GM18868 (cell line): Measurements from ENCODE around the gene NCAM1.

Experiments used
- ATAC-seq: cut with Tn5 transposase; IDR thresholded peaks from one replicate; pipeline ENCODE4 v1.9.1; 2021; ENCODE audit warnings: mild to moderate bottlenecking, moderate library complexity; ENCODE audit not compliant: unreplicated experiment

Gene NCAM1

GRCh38 chr11:113247221-113247620 is 286.0 kb downstream of the NCAM1 start:
- no peak for ATAC-seq

GRCh38 chr11:113247966-113248365 is 286.7 kb downstream of the NCAM1 start:
- no peak for ATAC-seq

GRCh38 chr11:113248702-113249490 is 287.7 kb downstream of the NCAM1 start:
- no peak for ATAC-seq

- no peak for ATAC-seq
These were observed 288.2 kb downstream of the NCAM1 start for GRCh38 chr11:113249491-113249763.

- no peak for ATAC-seq
These were observed 288.6 kb downstream of the NCAM1 start for GRCh38 chr11:113249786-113250185.

GRCh38 chr11:113251281-113251680 is 290.1 kb downstream of the NCAM1 start:
- ATAC-seq, result no peak

- ATAC-seq, result no peak
These were observed 292.2 kb downstream of the NCAM1 start for GRCh38 chr11:113253406-113253805.

DNA sequence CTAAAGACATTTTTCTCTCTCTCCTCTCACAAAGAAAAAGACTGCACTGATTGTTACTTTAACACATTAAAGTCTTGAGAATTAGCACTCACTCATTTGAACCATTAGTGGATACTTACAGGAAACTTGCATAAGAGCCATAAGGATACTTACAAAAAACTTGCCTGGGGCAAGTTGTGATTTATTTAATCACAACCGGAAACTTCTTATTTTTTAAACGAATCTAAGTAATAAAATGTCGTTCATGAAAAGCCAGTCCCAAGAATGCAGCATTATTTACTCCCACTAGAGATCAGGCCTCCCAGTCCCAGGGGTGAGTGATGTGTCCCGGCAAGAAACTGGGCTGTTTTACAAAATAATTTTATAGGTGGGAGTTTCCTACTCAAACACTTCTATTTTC is 293.9 kb downstream of the NCAM1 start:
- no peak for ATAC-seq

DNA sequence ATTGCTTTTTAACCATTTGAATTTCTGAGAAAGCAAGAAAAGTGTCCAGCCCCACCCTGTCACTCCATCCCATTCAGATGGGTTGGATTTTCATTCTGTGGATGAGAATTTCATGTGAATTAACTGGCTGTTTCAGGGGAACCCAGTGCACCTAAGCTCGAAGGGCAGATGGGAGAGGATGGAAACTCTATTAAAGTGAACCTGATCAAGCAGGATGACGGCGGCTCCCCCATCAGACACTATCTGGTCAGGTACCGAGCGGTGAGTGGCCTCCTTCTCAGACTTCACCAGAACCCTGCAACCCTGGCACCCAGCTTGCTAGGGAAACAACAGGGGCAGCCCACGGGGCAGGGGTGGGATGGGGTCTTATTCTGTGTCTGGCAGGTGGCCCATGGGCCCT is 294.5 kb downstream of the NCAM1 start:
- no peak for ATAC-seq

- no peak for ATAC-seq
These were observed 295.4 kb downstream of the NCAM1 start for GRCh38 chr11:113256431-113257202.

DNA sequence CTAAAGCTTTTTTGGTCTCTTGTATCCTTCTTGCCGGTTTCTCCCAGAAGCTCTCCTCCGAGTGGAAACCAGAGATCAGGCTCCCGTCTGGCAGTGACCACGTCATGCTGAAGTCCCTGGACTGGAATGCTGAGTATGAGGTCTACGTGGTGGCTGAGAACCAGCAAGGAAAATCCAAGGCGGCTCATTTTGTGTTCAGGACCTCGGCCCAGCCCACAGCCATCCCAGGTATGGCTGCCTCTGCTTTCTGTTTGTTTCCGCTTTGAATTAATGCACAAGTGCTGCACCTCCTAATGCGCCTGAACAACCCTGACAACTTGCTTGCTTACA is 298.8 kb downstream of the NCAM1 start:
- ATAC-seq, result no peak

DNA sequence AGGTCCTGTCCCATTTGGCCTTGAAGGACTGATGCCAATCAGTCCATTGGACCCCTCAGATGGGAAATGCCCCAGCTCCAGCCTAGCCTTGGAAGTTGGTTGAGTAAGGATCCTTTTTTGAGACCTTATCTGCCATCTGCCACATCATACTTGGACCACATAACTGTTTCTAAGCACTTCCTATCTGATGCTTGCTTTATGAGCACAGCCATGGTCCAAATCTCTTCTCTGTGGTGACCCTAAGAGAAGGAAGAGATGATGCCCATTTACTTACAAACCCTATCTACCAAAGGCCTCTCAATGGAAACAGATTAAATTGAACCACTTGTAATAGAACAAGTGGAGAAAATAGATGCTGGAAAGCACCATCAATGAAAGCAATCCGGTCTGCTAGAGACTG is 299.3 kb downstream of the NCAM1 start:
- no peak for ATAC-seq

GRCh38 chr11:113261709-113262475 is 300.7 kb downstream of the NCAM1 start:
- no peak for ATAC-seq

- no peak for ATAC-seq
These were observed 301.4 kb downstream of the NCAM1 start for GRCh38 chr11:113262594-113262993.

DNA sequence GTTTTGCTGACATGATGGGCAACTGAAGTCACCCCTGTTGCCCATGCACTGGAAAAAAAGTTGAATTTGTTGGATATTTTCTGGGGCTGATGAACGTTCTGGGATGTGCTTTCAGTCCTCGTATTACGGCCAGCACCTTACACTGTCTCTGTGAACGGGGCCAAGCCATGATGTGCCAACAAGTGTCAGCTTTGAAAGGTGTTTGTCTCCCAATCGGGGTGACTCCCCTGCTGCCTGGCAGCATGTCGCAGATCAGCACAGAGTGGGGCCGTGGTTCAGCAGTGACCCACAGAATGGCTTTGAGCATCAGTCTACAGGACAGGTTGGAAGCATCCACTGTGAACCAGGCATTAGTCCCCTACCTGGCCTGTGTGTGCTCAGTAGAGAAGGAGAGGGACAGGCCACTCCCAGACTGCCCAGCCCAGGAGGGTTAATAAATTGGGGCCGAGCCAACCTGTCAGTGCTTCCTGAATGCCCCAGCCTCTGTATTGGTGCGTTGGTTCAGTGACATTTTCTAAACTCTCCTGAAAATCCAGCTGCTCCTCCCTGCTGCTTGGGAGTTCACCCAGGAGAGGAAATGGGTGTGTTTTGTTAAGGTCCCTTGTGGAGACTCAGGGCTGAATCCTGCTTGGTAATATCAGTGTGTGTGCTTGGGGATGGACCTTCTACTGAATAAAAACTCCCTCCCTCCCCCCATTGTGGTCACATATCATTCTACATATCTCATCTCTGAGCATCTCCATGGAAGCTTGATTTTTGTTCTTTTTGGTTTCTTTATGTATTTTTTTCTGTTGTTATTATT is 302.4 kb downstream of the NCAM1 start:
- ATAC-seq, result no peak

DNA sequence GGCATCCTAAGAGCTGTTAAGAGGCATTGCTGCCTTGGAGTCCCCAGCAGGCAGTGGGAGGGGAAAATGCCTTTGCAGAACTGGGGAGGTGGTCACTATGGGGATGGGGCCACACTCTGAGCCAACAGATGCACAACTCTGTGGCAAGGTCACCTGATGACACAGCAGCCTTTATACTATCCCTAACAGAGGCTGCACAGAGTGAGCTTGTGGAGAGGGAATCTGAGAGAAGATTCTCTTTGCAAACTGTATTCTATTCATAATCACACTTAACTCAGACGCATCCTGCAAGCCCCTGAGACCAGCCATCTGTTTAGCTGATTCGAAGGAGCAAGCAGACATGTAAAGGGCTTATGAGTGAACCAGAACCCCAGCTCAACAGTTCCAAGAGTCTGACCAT is 304.1 kb downstream of the NCAM1 start:
- no peak for ATAC-seq

- ATAC-seq, result no peak
These were observed 306.3 kb downstream of the NCAM1 start for GRCh38 chr11:113267493-113267892.

- ATAC-seq, result no peak
These were observed 307.9 kb downstream of the NCAM1 start for GRCh38 chr11:113269096-113269495.

GRCh38 chr11:113269636-113270035 is 308.4 kb downstream of the NCAM1 start:
- ATAC-seq, result no peak

DNA sequence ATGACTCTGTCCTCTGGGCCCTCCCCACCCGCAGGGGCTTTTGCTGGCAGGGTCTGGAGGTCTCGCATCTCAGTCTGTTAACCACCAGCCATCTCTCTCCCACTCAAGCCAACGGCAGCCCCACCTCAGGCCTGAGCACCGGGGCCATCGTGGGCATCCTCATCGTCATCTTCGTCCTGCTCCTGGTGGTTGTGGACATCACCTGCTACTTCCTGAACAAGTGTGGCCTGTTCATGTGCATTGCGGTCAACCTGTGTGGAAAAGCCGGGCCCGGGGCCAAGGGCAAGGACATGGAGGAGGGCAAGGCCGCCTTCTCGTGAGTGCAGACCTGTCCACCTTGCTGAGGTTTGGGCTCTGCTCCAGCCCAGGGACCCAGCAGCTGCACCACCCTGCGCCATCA is 308.9 kb downstream of the NCAM1 start:
- ATAC-seq, result no peak

DNA sequence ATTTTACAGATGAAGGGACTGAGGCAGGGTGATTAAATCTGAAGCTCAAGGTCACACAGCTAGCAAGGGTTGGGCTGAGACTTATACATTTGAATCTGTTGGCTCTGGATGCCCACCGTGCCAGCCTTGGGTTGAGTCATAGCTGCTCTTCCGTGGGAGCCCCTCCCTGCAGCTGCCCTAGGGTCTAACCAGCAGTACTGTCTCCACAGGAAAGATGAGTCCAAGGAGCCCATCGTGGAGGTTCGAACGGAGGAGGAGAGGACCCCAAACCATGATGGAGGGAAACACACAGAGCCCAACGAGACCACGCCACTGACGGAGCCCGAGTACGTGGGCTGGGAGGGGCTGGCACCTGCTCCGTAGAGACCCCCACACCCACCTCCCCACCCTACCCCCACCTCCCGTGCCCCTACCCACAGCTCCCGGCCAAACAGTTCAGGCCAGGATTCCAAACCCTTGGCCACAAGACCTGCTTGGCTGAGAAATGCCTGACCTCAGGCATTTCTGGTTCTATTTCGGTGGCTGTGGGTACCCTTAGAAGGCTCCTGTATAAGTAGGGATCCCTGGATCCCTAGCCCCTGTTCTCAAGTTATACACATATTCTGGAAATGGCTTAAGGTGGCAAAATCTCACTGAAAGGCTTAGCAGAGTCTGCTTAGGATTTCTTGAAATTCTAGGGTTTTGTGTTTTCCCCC is 310.5 kb downstream of the NCAM1 start:
- no peak for ATAC-seq
